ENCODE data around the gene WWOX.
"Not testable (repeated sequence)": the region's sequence is repeated elsewhere in the genome, so short reads cannot be mapped to it uniquely, and the experiment has no call there.

Gene WWOX

DNA sequence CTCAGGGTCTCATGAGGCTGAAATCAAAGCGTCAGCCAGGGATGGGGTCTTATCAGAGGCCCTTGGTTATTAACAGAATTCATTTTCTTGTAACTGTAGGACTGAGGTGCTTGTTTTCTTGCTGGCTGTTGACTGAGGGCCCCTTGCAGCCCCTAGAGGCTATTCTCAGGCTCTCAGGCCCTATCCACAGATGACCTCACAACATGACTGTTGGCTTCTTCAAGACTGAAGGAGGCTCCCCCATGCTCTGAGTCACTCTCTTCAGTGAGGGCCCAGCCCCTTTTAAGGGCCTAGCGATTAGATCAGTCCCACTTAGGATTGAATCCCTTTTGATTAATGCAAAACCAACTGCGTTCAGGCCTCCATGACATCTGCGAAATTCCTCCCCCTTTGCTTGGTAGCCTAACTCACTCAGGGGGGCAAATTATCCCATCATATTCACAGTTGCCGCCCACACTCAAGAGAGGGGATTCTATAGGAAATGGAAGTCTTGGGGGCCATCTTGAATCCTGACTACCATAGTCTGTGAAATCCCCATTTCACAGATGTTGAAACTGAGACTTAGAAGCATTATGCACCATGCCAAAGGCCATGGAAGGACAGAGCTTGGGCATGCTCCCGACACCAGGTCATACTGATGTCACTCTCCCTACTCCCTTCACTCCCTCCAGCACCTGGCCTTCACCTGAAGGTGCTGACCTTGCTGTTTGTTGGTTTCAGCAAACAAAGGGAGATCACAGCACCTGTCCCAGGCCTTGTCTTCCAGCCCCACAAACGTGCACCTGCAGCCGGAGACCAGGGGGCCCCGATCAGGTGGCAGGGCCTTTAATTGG lies 908.8 kb downstream of the WWOX start:
- FAIRE-seq = no peak

DNA sequence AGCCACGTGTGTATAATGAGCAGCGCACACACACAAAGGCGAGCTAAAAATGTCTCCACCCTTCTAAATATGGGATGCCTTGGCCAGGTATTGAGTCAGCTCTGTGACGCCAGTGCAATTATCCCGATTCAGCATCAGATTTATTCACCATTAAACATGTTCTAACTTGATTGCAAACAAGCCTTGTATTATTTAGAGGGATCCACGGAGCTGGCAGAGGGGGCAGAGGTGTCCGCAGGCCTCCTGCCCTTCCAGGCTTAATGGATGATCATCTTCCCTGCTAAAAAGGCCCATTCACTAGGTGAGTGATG lies 909.4 kb downstream of the WWOX start:
- no peak for FAIRE-seq

GRCh38 chr16:79009896-79010295 lies 910.4 kb downstream of the WWOX start:
- no peak for FAIRE-seq

- FAIRE-seq = no peak
These were observed 911.8 kb downstream of the WWOX start for GRCh38 chr16:79011282-79011681.

GRCh38 chr16:79012671-79013434 lies 913.4 kb downstream of the WWOX start:
- FAIRE-seq = no peak

DNA sequence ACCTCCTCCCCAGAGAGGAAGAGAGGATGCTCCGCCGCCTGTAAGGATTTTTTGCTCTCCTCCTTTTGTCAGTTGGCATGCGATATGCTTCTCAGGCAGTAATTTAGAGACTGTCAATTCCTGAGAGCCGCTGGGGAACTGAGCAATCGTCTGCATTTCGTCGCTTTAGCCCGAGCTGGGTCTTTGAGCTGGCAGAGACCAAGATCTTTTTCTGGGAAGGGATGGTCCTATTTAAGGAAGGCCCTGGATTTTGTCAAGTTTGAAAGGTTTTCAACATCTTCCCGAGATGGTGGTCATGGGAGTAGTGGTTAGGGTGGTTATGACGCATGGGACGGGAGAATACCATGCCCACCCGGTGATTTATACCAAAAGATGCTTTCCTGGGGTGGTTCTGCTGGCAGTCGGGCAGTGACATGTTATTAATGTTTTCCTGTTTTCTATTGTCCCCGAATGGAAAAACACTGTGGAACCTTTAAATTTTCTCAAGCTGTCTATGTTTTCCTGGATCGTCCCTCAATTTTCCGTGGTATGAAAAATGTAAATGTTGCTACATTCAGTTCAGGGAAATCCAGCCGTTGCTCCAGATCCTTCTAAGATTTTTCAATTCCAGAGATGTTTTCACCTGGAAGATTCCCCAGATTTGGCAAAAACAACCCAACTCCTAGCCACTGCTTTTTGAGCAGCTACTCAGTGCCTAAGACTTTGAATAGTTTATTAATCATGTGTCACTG lies 914.6 kb downstream of the WWOX start:
- no peak for FAIRE-seq

GRCh38 chr16:79018650-79019429 lies 919.4 kb downstream of the WWOX start:
- FAIRE-seq = no peak

DNA sequence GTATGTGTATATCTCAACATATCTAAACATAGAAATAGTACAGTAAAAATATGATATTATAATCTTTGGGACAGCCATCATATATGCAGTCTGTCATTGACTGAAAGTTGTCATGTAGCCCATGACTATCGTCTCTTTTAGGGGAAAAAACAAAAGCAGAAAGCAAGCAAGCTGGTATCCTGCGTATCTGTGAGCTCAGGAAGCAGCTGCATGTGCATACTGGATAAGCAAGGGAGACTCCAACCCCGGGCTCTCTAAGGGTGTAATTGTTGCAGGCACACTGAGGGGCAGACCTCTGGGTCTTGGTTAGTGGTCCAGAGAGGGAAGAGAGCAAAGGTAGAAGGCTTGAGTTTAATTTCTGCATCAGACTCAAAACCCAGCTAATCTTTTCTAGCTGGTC lies 920.0 kb downstream of the WWOX start:
- no peak for FAIRE-seq

- no peak for FAIRE-seq
These were observed 922.7 kb downstream of the WWOX start for GRCh38 chr16:79021991-79022630.

DNA sequence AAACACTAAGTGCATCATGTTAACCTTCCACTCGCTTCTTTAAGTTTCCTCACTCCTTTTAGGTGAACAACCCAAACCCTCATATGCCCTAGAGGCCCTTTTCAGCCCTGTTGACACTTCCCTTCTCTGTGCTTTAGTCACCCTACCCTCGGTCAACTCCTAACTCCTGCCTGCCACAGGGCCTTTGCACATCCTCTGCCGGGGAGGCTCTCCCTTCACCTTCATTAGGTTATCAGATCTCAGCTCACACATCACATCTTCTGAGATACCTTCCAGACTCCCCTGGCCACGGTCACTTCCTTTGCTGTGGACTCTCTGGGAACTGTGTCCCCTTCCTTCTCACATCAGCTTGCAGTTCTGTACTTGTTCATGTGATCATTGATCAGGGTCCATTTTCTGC lies 926.7 kb downstream of the WWOX start:
- FAIRE-seq = no peak

DNA sequence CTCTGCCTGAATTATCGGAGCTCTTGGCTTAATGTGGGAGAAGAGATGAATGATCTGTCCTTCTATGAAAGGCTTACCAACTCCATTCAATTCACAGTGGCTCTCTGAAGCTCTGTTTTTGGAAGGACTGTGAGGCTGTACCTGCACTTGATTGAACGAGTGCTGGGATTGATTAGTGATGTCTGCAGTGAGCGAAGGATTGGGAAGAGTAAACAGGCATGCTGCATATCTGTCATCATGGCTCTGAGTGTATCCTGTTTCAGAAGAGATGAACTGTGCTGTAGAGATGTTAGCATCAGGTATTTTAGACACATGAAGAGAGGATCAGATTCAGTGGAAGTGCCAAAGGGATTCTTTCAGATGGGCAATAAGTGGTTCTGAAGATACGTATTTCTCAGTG lies 937.1 kb downstream of the WWOX start:
- FAIRE-seq = no peak

- FAIRE-seq = no peak
These were observed 938.3 kb downstream of the WWOX start for GRCh38 chr16:79037521-79038373.

DNA sequence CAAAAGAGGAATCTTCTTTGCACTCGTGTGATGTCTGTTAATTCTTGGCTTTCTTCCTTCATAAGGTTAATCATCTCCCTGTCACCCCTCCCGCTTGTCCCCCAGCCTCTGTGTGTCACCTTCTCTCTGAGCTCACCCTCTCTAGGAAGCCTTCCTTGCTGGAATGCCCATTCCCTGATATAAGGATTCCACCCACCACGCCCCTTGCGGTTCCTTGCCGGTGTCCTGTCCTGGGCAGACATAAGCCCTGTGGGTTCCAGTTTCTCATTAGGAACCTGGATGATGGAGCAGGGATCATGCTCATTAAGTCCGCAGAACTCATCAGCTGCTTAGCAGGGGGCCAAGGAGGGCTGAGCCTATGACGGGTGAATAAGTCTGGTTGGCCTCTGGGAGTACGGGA lies 941.8 kb downstream of the WWOX start:
- FAIRE-seq = no peak

GRCh38 chr16:79042141-79042540 lies 942.7 kb downstream of the WWOX start:
- no peak for FAIRE-seq

GRCh38 chr16:79042886-79043285 lies 943.4 kb downstream of the WWOX start:
- no peak for FAIRE-seq

GRCh38 chr16:79045191-79045590 lies 945.7 kb downstream of the WWOX start:
- FAIRE-seq = no peak

- FAIRE-seq = no peak
These were observed 947.9 kb downstream of the WWOX start for GRCh38 chr16:79047337-79047736.

- no peak for FAIRE-seq
These were observed 949.6 kb downstream of the WWOX start for GRCh38 chr16:79049040-79049439.

- no peak for FAIRE-seq
These were observed 950.6 kb downstream of the WWOX start for GRCh38 chr16:79050063-79050462.

- FAIRE-seq = no peak
These were observed 951.9 kb downstream of the WWOX start for GRCh38 chr16:79051313-79051712.

DNA sequence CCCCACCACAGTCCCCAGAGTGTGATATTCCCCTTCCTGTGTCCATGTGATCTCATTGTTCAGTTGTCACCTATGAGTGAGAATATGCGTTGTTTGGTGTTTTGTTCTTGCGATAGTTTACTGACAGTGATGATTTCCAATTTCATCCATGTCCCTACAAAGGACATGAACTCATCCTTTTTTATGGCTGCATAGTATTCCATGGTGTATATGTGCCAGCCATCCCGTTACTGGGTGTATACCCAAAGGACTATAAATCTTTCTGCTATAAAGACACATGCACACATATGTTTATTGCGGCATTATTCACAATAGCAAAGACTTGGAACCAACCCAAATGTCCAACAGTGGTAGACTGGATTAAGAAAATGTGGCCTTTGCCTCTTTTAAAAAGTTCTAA lies 952.7 kb downstream of the WWOX start:
- not testable (repeated sequence) for FAIRE-seq
